Measurements from ENCODE around the gene PAPPA2.

Gene PAPPA2

GRCh38 chr1:176539018-176539417 is 76.0 kb downstream of the PAPPA2 start:
- FAIRE-seq (no peak), DNase-seq (ENCODE audit: insufficient read length) (no peak)
- TF ChIP-seq TAF1 (IDR thresholded peaks at IDR 0.05; ENCODE audit: borderline replicate concordance, low read depth, low read length) = no peak
- TF ChIP-seq POLR2A (IDR thresholded peaks at IDR 0.05; ENCODE audit: low read depth, low read length) = no peak
- TF ChIP-seq POLR2AphosphoS5 (IDR thresholded peaks at IDR 0.05; ENCODE audit: low read depth, low read length) = no peak

DNA sequence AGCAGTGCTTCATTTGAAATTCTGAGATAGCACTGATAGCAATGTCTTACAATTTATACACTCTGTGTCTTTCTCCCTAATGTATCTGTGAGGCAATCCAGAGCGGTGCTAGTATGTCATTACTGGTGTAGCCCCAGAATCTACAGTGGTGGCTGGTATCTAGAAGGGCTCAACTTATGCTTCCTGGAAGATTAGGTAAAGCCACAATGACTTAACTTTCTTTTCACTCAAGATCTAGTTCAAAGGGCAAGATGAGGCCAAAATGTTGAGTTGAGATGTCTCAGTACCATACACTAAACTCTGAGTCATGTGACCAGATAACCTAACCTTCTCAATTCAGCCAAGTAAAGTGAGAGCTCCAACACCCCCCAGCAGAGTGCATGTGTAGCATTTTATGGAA is 77.5 kb downstream of the PAPPA2 start:
- no peak for DNase-seq (ENCODE audit: insufficient read length)
- no peak for TF ChIP-seq TAF1 (IDR thresholded peaks at IDR 0.05; ENCODE audit: borderline replicate concordance, low read depth, low read length)
- TF ChIP-seq POLR2AphosphoS5 (IDR thresholded peaks at IDR 0.05; ENCODE audit: low read depth, low read length) = no peak
- no peak for TF ChIP-seq POLR2A (IDR thresholded peaks at IDR 0.05; ENCODE audit: low read depth, low read length)
- no peak for FAIRE-seq

DNA sequence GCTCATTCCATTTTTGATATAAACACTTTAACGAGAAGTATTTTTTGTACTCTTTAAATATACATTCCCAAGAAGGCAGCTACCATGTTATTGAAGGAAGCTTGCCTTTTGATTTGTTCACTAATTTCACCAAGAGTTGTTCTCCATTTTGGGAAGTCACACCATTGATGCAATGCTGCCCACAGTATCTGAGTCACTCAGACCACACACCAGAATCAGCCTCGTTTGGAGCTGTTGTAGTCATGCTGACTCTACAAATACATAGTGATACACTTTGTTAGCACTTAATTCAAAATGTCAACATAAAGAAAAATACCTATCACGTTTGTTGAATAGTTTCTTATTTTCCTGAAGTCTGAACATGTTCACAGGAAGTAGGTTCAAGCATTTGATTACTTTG is 78.7 kb downstream of the PAPPA2 start:
- TF ChIP-seq POLR2A (IDR thresholded peaks at IDR 0.05; ENCODE audit: low read depth, low read length) (no peak), TAF1 (IDR thresholded peaks at IDR 0.05; ENCODE audit: borderline replicate concordance, low read depth, low read length) (no peak), POLR2AphosphoS5 (IDR thresholded peaks at IDR 0.05; ENCODE audit: low read depth, low read length) (no peak)
- FAIRE-seq (no peak), DNase-seq (ENCODE audit: insufficient read length) (no peak)

DNA sequence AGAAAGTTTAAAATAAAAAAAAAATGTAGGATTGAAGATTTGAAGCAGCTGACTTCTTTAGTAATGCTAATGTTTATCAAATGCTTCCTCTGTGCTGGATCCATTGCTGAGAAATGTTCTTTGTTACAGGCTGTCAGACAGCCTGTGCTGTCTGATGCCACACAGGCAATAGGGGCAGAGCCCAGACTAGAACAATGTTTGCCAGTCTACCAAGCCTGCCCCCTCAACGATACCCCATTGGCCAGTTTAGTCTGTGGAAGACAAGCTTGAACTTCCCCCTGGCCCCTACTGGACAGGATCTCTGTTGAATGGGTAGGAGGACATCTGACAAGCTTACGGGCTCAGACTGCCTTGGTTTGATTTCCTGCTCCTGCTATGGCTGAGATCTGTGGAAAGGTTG is 79.4 kb downstream of the PAPPA2 start:
- DNase-seq (ENCODE audit: insufficient read length) = no peak
- TF ChIP-seq POLR2AphosphoS5 (IDR thresholded peaks at IDR 0.05; ENCODE audit: low read depth, low read length) (no peak), POLR2A (IDR thresholded peaks at IDR 0.05; ENCODE audit: low read depth, low read length) (no peak), TAF1 (IDR thresholded peaks at IDR 0.05; ENCODE audit: borderline replicate concordance, low read depth, low read length) (no peak)
- no peak for FAIRE-seq

- TF ChIP-seq POLR2AphosphoS5 (IDR thresholded peaks at IDR 0.05; ENCODE audit: low read depth, low read length) (no peak), TAF1 (IDR thresholded peaks at IDR 0.05; ENCODE audit: borderline replicate concordance, low read depth, low read length) (no peak), POLR2A (IDR thresholded peaks at IDR 0.05; ENCODE audit: low read depth, low read length) (no peak)
- no peak for FAIRE-seq
Observed at GRCh38 chr1:176543360-176544129, 80.6 kb downstream of the PAPPA2 start.

GRCh38 chr1:176545034-176545639 is 82.2 kb downstream of the PAPPA2 start:
- FAIRE-seq (no peak), DNase-seq (ENCODE audit: insufficient read length) (no peak)
- no peak for TF ChIP-seq POLR2AphosphoS5 (IDR thresholded peaks at IDR 0.05; ENCODE audit: low read depth, low read length)
- TF ChIP-seq POLR2A (IDR thresholded peaks at IDR 0.05; ENCODE audit: low read depth, low read length) = no peak
- no peak for TF ChIP-seq TAF1 (IDR thresholded peaks at IDR 0.05; ENCODE audit: borderline replicate concordance, low read depth, low read length)

More at GRCh38 chr1:176543360-176544129, 80.6 kb downstream of the PAPPA2 start:
- DNase-seq (ENCODE audit: insufficient read length) = no peak

GRCh38 chr1:176546825-176547224 is 83.8 kb downstream of the PAPPA2 start:
- TF ChIP-seq POLR2A (IDR thresholded peaks at IDR 0.05; ENCODE audit: low read depth, low read length) (no peak), TAF1 (IDR thresholded peaks at IDR 0.05; ENCODE audit: borderline replicate concordance, low read depth, low read length) (no peak), POLR2AphosphoS5 (IDR thresholded peaks at IDR 0.05; ENCODE audit: low read depth, low read length) (no peak)
- DNase-seq (ENCODE audit: insufficient read length) (no peak), FAIRE-seq (no peak)

GRCh38 chr1:176551146-176551545 is 88.2 kb downstream of the PAPPA2 start:
- DNase-seq (ENCODE audit: insufficient read length) (no peak), FAIRE-seq (no peak)
- TF ChIP-seq TAF1 (IDR thresholded peaks at IDR 0.05; ENCODE audit: borderline replicate concordance, low read depth, low read length) (no peak), POLR2AphosphoS5 (IDR thresholded peaks at IDR 0.05; ENCODE audit: low read depth, low read length) (no peak), POLR2A (IDR thresholded peaks at IDR 0.05; ENCODE audit: low read depth, low read length) (no peak)

DNA sequence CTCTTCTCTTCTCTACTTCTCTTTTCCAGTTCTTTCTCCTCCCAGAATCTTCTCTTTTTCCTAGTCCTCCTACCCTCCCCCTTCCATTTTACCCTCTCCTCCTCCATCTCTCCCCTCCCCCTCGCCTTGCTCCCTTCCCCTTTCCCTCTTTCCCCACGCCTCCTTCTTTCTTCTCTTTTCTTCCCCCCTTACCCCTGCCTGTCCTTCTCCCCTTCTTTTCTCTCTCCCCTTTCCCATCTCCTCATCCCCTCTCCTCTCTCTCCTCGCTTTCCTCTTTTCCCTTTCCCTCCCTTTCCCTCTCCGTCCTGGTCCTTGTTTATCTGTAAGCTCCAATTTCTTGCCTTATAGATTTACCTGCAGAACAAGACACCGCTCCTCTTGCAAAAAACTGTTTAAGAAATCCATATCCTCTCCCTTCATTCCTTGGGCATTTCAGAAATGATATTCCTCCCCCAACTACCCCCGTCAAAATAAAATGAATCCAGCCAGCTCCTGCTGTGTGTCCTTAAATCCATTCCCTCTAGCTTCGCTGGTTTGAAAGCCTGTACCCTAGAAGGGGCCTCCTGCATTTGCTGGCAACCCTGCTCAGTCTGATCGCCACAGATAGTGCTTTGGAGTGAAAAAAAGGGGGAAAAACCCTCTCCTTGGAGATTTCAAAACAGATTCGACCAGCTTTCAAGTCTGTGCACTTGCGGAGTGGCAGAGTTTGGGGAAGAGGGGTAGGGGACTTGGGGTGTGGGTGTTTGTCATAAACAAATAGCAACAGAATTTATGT is 89.4 kb downstream of the PAPPA2 start:
- no peak for DNase-seq (ENCODE audit: insufficient read length)
- TF ChIP-seq TAF1 (IDR thresholded peaks at IDR 0.05; ENCODE audit: borderline replicate concordance, low read depth, low read length) = no peak
- no peak for TF ChIP-seq POLR2AphosphoS5 (IDR thresholded peaks at IDR 0.05; ENCODE audit: low read depth, low read length)
- TF ChIP-seq POLR2A (IDR thresholded peaks at IDR 0.05; ENCODE audit: low read depth, low read length) = no peak
- no peak for FAIRE-seq

GRCh38 chr1:176552999-176553398 is 90.0 kb downstream of the PAPPA2 start:
- DNase-seq (ENCODE audit: insufficient read length) (no peak), FAIRE-seq (no peak)
- TF ChIP-seq POLR2AphosphoS5 (IDR thresholded peaks at IDR 0.05; ENCODE audit: low read depth, low read length) (no peak), TAF1 (IDR thresholded peaks at IDR 0.05; ENCODE audit: borderline replicate concordance, low read depth, low read length) (no peak), POLR2A (IDR thresholded peaks at IDR 0.05; ENCODE audit: low read depth, low read length) (no peak)

DNA sequence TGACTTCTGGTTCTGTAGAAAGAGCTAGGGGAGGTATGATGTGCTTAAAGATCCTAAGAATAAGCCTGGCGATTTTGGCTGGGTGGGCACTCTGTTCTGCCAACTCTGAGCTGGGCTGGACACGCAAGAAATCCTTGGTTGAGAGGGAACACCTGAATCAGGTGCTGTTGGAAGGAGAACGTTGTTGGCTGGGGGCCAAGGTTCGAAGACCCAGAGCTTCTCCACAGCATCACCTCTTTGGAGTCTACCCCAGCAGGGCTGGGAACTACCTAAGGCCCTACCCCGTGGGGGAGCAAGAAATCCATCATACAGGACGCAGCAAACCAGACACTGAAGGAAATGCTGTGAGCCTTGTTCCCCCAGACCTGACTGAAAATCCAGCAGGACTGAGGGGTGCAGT is 93.3 kb downstream of the PAPPA2 start:
- DNase-seq (ENCODE audit: insufficient read length) = no peak
- TF ChIP-seq POLR2A (IDR thresholded peaks at IDR 0.05; ENCODE audit: low read depth, low read length) = no peak
- no peak for TF ChIP-seq TAF1 (IDR thresholded peaks at IDR 0.05; ENCODE audit: borderline replicate concordance, low read depth, low read length)
- TF ChIP-seq POLR2AphosphoS5 (IDR thresholded peaks at IDR 0.05; ENCODE audit: low read depth, low read length) = no peak
- no peak for FAIRE-seq
